ENCODE measurements around the gene LMF1.
"Not testable (repeated sequence)": the region's sequence is repeated elsewhere in the genome, so short reads cannot be mapped to it uniquely, and the experiment has no call there.

Gene LMF1

DNA sequence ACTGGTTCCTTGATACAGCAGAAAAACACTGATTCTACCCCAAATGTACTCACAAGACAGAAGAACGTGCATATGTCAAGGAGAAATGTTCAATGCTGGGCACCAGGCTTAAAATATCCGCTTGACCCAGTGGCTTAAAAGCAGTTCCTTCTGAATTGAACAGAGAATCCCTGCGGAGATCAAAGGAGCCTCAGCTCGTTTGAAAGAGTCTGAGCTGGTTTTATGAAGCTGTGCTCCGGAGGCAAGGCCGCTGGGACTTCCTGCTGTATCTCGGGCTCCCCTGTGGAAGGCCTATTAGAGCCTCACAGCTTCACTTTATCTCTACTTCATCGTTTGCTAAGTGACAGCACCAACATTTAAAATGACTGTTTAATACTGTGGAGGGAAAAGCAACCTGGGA is 2.2 kb downstream of the LMF1 start:
- no peak for DNase-seq

DNA sequence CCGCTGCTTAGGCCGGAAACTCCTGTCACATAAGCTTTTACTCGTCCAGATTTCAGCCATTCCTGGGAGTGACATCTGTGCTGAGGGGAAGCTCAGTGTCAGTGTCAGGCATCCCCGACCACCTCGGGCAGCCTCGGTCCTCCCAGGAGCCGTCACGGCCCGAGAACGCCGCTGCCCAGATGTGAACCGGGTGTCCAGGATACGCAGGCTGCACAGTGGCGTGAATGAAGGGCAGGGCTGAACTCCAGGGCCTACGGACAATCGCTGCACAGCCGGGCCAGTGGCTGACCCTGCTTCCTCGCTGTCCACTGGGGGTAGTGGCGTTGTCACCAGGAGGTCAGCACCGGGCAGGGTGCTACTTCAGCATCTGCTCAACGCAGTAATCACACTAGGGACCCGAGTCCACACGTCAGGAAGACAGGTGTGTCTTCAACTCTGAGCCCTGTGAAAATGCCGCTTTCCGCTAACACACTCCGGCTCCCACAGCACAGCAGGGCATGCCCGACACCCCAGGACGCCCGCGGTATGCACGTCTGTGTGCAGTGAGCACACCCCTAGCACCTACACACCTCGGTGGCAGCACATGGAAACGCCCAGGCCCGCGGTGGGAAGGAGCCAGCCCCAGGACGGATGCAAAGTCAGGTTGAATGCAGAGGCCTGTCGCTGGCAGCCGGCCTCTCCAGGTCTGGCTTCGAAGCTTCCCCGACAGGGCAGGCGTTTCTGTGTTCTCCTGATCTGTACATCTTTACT is 3.1 kb downstream of the LMF1 start:
- no peak for DNase-seq

DNA sequence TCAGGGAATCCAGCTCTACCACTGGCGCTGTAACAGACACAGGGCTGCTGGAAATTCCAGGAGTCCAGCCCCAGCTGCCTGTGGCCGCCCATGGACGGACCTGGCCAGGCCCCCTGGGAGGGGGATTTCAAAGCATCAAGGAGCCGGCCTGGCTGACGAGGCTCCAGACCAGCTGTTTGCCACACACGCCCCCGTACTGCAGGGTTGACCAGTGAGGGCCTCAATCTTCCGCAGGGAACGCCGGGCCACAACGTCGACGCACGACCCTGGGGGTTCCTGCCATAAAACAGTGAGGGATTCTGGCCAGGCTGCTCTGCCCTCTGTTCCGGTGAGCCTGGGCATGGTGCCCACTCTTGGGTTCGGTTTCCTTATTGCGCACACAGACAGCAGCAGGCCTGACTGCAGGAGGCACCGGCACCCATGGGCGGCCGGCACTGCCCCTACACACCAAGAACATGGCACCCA is 3.7 kb downstream of the LMF1 start:
- no peak for DNase-seq

DNA sequence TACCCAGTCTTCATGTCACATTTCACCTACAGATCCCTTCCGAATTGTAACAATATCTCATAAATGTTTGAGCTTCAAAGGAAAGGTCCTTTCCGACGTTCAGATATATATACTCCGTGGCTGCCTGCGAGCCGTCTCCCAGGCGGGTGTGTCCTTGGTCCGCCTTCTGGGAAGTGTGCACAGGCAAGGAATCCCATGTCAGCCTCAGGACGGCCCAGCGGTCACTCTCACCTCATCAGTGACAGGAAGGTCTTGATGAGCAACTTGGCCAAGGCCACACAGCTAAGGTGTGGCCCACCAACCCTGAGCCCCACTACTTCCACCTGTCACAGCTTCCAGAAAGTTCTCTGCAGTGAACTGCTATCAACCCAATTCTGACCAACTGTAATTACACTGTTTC is 4.3 kb downstream of the LMF1 start:
- DNase-seq, result no peak

DNA sequence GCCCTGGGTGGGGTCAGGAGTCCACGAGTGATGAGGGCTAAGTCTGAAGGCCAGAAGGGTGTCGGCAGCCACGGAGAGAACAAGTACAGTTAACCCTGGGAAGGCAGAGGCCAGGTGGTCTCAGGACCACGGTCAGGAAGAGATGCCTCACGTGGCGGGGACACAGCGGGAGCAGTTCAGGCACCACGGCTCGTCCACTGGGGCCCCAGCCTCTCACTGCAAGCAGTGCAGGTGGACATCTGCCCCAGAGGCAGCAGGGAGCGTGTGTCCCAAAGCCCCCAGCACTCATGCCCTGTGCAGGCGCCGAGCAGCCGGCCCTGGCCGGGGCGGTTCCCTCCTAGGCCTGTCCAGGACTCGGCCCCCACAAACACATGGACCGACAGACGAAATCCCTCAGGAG is 4.7 kb downstream of the LMF1 start:
- DNase-seq, result no peak

DNA sequence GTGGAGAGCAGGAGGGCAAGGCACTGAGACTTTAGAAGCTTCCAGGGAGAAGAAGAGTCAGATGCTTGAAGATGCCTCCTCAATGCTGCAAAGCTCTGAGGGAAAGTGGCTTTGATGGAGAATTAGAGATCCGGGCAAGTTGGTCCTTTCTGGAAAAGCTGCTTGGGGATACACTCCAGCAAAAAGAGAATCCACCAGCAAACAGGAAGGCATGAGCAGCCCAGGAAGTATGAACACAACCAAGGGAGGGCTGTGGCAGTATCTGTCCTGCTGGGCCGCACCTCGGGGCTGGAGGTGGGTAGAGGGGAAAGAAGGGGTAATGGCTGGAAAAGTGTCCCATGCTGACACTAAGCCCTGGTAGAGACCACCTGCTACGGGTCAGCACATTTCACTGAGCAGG is 5.3 kb downstream of the LMF1 start:
- no peak for DNase-seq

DNA sequence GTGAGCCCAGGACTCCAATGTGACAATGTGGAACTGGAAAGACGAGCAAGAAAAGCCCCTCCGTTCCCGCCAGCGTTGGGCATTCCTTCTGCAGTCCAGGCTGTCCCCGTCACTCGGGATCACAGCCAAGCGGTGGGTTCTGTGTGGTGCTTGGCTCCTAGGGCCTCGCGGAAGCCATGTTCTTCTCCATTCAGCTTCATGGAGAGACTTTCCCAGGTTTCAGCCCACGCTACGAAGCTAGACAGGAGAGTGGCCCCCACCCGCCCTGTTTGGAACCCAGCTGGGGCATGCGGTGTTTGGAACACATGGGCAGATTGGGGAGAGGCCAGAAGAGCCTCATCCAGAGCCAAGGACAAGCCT is 5.8 kb downstream of the LMF1 start:
- DNase-seq, result no peak

DNA sequence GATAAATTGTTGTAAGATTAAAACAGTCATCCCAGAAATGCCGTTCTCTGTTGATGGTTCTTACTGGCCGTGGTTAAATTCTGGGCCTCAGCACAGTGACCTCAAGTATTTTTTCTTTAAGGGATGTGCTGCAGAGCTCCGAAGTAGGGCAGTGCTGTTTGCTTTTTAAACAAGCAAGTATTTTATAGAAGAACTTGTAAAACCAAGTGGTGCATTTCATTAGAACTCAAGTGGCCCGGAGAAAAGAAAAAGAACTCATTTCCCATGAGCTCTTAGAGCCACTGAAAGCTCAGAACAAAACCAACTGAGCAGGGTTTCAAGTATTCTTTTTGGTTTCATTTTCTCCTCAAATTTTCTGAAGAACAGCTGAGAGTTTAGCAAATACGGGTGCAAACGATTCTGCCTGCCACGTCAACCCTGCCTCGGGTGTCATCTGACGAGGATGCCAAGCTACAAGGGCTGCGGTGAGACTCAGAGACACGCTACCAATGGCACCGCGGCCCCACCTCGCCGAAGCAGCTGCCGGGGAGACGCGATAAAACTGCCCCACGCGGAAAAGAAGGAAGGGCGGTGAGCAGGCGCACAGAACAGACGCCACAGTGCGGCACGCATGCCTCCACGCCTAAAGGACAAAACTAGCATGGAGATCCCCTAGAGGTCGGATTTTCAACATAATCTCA is 6.3 kb downstream of the LMF1 start:
- DNase-seq, result no peak

DNA sequence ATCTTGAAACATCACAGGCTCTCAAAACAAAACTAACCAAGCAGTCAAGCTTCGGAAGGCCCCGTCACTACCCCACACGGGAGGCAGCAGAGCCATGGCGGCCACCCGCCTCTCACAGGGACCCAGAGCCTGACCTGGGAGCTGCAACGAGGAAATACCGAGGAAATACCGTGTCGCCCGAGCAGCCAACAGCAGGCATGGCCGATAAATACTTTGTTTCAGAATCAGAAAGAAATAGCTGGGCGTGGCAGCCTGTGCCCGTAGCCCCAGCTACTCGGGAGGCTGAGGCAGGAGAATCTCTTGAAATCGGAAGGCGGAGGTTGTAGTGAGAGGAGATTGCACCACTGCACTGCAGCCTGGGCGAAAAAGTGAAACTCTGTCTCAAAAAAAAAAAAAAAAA is 6.9 kb downstream of the LMF1 start:
- DNase-seq, result no peak

DNA sequence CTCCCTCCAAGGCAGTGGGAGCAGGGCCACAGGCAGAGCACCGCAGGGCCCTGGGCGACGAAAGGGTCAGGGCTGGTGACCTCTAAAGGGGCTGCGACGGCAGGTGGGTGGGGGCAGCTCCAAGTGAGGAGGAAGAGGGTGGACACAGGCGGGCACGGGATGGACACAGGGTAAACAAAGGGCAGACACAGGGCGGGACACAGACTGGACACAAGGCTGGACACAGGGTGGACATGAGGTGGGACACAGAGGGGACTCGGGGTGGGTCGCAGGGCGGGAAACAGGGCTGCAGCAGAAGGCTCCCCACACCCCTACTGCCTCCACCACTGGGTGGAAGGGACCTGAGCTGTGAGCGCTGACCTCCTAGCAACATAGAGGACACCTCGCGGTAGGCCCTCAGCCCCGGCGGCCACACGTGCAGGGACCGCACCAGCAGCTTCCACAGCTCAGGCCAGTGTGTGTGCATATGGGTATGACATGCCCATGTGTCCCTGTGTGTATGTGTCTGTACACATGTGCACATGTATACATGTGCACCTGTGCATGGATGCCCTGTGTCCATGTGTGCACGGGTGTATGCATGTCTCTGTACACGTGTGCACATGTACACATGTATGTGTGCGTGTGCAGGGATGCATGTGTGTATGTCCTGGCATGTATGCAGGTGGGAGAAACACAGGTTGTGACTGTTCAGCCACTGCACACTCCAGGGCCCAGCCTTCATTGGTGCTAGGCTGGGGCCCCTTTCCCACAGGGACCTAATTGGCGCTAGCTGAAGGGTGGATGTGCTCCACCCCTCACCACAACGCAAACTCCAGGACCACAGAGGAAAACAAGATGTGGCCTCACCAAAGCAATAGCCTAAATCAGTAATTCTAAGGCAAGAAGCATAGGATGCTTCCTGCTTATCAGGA is 7.6 kb downstream of the LMF1 start:
- DNase-seq, result no peak

DNA sequence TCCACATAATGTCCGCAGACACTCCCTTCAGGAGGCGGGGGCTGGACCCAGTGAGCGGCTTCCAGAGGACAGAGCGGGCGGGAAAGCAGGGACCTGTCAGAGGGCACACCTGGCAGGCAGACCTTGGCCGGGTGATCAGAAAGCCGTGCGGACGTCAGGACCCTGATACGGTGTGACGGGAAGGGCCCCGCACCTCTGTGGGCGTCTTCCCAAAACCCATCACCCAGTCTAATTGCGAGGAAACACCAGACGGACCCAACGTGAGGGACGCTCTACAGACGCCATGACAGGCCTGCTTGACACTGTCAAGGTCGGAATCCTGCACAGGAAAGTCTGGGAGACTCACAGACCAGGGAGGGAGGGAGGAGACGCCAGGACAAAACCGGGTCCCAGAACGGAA is 8.4 kb downstream of the LMF1 start:
- DNase-seq, result no peak

DNA sequence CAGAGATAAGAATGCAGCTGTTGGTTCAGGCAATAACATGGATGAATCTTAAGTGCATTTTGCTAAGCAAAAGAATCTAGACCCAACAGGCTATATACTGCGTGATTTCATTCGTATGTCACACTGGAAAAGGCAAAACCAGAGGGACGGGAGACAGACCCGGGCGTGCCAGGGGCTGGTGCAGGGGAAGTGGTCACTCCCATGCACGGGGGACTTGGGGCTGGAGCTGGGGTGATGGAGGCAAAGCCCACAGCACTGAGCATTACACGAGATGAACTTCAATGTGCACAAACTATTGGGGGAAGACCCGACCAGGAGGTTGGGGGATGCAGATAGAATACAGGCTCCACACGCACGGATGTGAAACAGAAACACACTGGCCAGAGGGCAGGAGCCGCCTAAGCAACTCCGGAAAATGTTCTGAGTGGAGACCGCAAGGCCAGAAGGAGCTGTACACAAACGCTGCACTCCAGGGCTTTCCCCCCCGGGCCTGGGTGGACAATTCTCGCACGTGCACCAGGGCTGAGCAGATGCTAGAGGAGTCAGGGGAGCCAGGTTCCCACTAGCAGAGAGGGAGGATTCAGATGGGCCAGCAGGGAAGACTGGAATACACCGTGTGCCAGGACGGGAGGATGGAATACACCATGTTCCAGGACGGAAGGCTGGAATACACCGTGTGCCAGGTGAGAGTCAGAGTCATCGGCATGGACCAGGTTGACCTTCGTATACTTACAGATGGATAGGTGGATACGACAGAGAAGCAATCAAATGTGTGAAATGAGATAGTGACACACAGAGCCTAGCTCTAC is 11.3 kb downstream of the LMF1 start:
- no peak for DNase-seq

DNA sequence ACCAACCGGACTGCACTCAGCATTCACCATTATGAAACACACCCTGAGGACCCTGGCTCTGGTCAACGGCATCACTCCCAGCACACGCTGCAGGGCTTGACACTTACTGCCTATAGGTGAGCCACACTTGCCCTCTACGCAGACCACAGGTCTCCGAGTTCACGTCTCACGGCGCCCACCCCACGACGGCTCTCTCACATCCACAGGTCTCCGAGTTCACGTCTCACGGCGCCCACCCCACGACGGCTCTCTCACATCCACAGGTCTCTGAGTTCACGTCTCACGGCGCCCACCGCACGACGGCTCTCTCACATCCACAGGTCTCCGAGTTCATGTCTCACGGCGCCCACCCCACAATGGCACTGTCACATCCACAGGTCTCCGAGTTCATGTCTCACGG is 15.0 kb downstream of the LMF1 start:
- not testable (repeated sequence) for DNase-seq

DNA sequence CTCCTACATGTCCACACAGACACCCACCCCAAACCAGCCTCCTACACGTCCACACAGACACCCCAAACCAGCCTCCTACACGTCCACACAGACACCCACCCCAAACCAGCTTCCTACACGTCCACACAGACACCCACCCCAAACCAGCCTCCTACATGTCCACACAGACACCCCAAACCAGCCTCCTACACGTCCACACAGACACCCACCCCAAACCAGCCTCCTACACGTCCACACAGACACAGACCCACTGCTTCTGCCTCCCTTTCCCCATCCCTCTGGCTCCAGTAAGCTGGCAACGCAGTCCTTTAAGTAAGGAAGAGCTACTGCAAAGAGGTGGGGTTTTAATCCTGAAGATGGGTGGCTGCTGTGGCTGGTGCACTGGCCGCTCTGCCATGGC is 17.0 kb downstream of the LMF1 start:
- not testable (repeated sequence) for DNase-seq

DNA sequence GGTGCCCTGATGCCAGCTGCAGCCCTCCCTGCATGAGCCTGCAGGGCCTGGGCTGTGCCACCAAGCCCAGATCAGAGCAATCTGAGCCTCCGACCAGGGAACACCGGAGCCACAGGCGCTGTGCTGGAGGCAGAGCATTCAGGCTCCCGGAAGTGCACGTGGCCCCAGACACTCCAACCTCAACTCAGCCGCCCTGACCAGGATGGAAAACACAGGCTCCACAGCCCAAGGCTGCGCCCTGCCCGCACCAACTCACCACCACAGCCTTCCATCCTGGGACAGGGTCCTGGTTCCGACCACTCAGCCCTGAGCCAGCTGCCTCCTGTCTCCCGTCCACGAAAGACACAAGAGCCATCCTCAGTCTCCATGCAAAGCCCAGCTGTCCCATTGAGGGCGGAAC is 18.5 kb downstream of the LMF1 start:
- DNase-seq, result no peak

DNA sequence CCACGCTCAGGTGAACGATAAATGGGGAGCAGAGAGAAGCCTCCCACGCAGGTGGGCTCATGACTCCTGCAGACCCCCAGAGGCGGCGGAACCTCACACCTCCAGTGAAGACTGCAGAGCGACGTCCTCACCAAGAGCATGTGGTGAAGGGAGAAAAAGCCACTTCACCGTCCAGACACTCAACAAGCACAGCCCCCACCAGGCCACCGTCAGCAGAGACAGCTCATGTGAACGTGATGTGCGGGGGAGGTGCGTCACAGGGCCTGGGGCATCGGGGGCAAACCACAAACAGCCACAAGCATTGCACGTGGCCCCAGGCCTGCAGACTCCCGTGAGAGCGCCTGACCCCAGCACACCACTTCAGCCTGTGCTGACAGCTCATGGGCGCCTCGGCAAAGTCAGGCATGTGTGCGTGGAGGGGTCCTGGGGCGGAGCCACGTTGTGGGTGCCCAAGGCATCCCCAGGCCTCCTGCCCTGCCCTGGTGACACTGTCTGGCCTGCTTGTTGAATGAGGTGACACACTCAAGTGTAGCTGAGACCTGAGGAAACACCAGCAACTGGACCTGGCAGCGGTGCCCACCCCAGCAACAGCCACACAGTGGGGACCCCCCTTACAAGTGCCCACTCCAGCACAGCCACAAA is 19.0 kb downstream of the LMF1 start:
- DNase-seq, result no peak

DNA sequence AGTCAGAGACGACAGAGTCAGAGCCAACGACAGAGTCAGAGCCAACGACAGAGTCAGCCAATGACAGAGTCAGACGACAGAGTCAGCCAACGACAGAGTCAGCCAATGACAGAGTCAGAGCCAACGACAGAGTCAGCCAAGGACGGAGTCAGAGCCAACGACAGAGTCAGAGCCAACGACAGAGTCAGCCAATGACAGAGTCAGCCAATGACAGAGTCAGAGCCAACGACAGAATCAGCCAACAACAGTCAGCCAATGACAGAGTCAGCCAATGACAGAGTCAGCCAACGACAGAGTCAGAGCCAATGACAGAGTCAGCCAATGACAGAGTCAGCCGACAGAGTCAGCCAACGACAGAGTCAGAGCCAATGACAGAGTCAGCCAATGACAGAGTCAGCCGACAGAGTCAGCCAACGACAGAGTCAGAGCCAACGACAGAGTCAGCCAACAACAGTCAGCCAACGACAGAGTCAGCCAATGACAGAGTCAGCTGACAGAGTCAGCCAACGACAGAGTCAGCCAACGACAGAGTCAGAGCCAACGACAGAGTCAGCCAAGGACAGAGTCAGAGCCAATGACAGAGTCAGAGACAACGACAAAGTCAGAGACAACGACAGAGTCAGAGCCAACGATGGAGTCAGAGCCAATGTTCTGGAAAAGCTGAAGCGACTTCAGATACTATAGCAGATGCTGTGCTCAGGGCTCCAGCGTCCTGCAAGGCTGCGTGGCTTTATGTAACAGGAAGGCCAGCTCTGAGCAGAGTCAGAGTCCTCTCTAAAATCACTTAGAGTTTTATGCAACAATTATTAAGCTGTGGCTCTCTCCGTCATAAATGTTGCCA is 19.8 kb downstream of the LMF1 start:
- not testable (repeated sequence) for DNase-seq

DNA sequence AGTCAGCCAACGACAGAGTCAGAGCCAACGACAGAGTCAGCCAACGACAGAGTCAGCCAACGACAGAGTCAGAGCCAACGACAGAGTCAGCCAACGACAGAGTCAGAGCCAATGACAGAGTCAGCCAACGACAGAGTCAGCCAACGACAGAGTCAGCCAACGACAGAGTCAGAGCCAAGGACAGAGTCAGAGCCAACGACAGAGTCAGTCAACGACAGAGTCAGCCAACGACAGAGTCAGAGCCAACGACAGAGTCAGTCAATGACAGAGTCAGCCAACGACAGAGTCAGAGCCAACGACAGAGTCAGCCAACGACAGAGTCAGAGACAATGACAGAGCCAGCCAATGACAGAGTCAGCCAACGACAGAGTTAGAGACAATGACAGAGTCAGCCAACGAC is 22.0 kb downstream of the LMF1 start:
- not testable (repeated sequence) for DNase-seq

DNA sequence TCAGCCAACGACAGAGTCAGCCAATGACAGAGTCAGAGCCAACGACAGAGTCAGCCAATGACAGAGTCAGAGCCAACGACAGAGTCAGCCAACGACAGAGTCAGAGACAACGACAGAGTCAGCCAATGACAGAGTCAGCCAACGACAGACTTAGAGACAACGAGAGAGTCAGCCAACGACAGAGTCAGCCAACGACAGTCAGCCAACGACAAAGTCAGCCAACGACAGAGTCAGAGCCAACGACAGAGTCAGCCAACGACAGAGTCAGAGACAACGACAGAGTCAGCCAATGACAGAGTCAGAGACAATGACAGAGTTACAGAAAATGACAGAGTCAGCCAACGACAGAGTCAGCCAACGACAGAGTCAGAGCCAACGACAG is 22.9 kb downstream of the LMF1 start:
- not testable (repeated sequence) for DNase-seq

DNA sequence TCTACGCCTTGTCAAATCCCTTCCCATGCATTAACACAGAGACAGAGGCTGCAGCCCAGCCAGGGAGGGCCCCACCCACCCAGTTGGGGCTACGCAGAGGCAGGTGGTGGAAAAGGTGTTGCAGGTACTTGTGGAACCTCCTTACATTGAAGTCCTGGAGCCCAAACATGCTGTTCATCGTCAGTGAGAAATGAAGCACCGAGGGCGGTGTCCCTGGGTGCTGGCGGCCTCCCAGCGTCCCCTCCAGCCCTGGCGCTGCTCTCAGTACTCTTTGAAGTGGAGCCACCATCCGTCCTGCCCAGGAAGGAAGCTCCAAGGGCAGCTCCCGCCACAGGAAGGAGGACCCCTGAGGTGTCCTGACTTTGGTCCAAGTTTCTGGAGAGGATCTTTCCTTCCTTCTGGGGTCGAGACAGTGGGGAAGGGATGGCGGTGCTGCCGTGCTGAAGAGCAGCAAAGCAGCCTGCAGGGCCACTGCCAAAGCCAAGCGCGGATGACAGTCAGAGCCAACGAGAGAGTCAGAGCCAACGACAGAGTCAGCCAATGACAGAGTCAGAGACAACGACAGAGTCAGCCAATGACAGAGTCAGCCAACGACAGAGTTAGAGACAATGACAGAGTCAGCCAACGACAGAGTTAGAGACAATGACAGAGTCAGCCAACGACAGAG is 23.4 kb downstream of the LMF1 start:
- DNase-seq, result no peak

DNA sequence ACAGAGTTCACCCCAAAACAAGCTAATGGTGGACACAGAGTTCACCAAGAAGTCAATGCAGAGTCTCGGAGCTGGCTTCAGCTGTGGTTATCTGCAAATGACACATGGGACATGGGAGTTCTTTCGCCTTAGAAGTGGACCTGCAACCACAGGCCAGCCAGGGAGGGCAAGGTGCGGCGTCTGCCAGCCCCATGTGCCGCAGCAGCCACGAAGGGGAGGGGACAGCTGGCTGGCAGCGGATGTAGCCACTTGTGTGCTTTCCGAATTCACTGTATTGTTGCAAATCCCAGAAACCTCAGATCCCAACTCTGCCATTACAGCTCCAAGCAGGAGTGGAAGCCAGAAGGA is 24.8 kb downstream of the LMF1 start:
- no peak for DNase-seq
